NCI-H82 (cell line): Measurements from ENCODE around the gene GRK3.
"Not testable (repeated sequence)": the region's sequence is repeated elsewhere in the genome, so short reads cannot be mapped to it uniquely, and the experiment has no call there.

Experiments used
- DNase-seq: peaks from one replicate; lab custom pipeline; 2025; lab: John Stamatoyannopoulos, UW

Gene GRK3

GRCh38 chr22:25564320-25564978 is at the start of gene GRK3:
TSS of gene GRK3 (plus strand) at chr22:25564675. CDS start at chr22:25565041, 366 bp downstream.
- DNase-seq, result peak; percentile 86

GRCh38 chr22:25518000-25518663 is 46.3 kb upstream of the GRK3 start:
- DNase-seq, result no peak

- DNase-seq, result no peak
Measured at GRCh38 chr22:25525376-25525775, 39.1 kb upstream of the GRK3 start.

GRCh38 chr22:25525804-25526584 is 38.5 kb upstream of the GRK3 start:
- DNase-seq, result not testable (repeated sequence)

GRCh38 chr22:25527016-25527415 is 37.5 kb upstream of the GRK3 start:
- DNase-seq, result not testable (repeated sequence)

- not testable (repeated sequence) for DNase-seq
Measured at GRCh38 chr22:25528068-25528467, 36.4 kb upstream of the GRK3 start.

GRCh38 chr22:25529059-25529458 is 35.4 kb upstream of the GRK3 start:
- not testable (repeated sequence) for DNase-seq

GRCh38 chr22:25529541-25530137 is 34.8 kb upstream of the GRK3 start:
- peak; percentile 8 for DNase-seq

- not testable (repeated sequence) for DNase-seq
Measured at GRCh38 chr22:25531677-25532076, 32.8 kb upstream of the GRK3 start.

- DNase-seq, result no peak
Measured at GRCh38 chr22:25534724-25535123, 29.8 kb upstream of the GRK3 start.

GRCh38 chr22:25536589-25536988 is 27.9 kb upstream of the GRK3 start:
- no peak for DNase-seq

GRCh38 chr22:25540166-25540907 is 24.1 kb upstream of the GRK3 start:
- DNase-seq, result no peak

GRCh38 chr22:25540908-25541660 is 23.4 kb upstream of the GRK3 start:
- DNase-seq, result no peak

GRCh38 chr22:25542191-25542590 is 22.3 kb upstream of the GRK3 start:
- DNase-seq, result no peak

- DNase-seq, result no peak
Measured at GRCh38 chr22:25542720-25543402, 21.6 kb upstream of the GRK3 start.

GRCh38 chr22:25545146-25545545 is 19.3 kb upstream of the GRK3 start:
- DNase-seq, result no peak

GRCh38 chr22:25545672-25546071 is 18.8 kb upstream of the GRK3 start:
- no peak for DNase-seq

- no peak for DNase-seq
Measured at GRCh38 chr22:25546242-25546641, 18.2 kb upstream of the GRK3 start.

- DNase-seq, result no peak
Measured at GRCh38 chr22:25546751-25547150, 17.7 kb upstream of the GRK3 start.

- no peak for DNase-seq
Measured at GRCh38 chr22:25548866-25549464, 15.5 kb upstream of the GRK3 start.
